Mesodermal cell (in vitro differentiated cells): ENCODE results near the gene GPRC5B.
A peak's percentile ranks its signal among the peaks of the same experiment; 100 is the strongest.

Experiments
- H3K27ac ChIP-seq: 2 replicates; pipeline ENCODE4 v1.7.0; 2013; ENCODE audit warnings: mild to moderate bottlenecking, low read depth, low read length, moderate library complexity; ENCODE audit not compliant: severe bottlenecking
- H3K36me3 ChIP-seq: 2 replicates; pipeline ENCODE4 v1.7.1; 2013; ENCODE audit warnings: mild to moderate bottlenecking, low read length, moderate library complexity; ENCODE audit not compliant: control insufficient read depth, insufficient read depth
- H3K4me1 ChIP-seq: one replicate; pipeline ENCODE4 v1.7.1; 2013; ENCODE audit warnings: mild to moderate bottlenecking, low read length; ENCODE audit not compliant: insufficient read depth, control insufficient read depth, poor library complexity, severe bottlenecking
- H3K4me3 ChIP-seq: 2 replicates; pipeline ENCODE4 v1.7.0; 2013; ENCODE audit warnings: low read length, control low read depth, mild to moderate bottlenecking; ENCODE audit not compliant: insufficient read depth, poor library complexity, severe bottlenecking; ENCODE audit errors: extremely low read depth
- H3K9me3 ChIP-seq: 2 replicates; pipeline ENCODE4 v1.7.1; 2013; ENCODE audit warnings: mild to moderate bottlenecking, low read length, moderate library complexity; ENCODE audit not compliant: control insufficient read depth
- WGBS, 2 experiments: methylation state at CpG; one replicate each; pipeline ENCODE4 v1.1.5; 2013; ENCODE audit warnings: missing lambda C conversion rate in 2 of 2; ENCODE audit not compliant: insufficient coverage in 2 of 2; 5-methylcytosine and 5-hydroxymethylcytosine counted together

The GPRC5B gene

GRCh38 chr16:19882186-19882585, 2.5 kb downstream of the GPRC5B start:
- Histone ChIP-seq H3K4me1 (peaks cover 3% of the 10 kb centered on the region), H3K9me3 (no peaks in the 10 kb centered on the region), H3K4me3 (peak overlapping the region; percentile 59), H3K36me3 (no peaks in the 10 kb centered on the region), H3K27ac (no peak overlapping the region)
- 17 to 21% methylated on average over 4 to 8 of the region's 9 CpGs for WGBS, 2 experiments

GRCh38 chr16:19881783-19882182, 2.9 kb downstream of the GPRC5B start:
- WGBS, 2 experiments = 48 to 57% methylated on average over 5 of the region's 6 CpGs
- no peaks in the 10 kb centered on the region for H3K9me3 ChIP-seq
- no peak overlapping the region for H3K27ac ChIP-seq
- H3K4me1 ChIP-seq = peaks cover 3% of the 10 kb centered on the region
- no peaks in the 10 kb centered on the region for H3K36me3 ChIP-seq
- H3K4me3 ChIP-seq = no peak overlapping the region

GRCh38 chr16:19881028-19881427, 3.6 kb downstream of the GPRC5B start:
- H3K4me1 ChIP-seq = peaks cover 3% of the 10 kb centered on the region
- H3K4me3 ChIP-seq = no peak overlapping the region
- H3K36me3 ChIP-seq = no peaks in the 10 kb centered on the region
- no peaks in the 10 kb centered on the region for H3K9me3 ChIP-seq
- 92% methylated on average over 4 of the region's 7 CpGs; no CpG with 5 or more reads in 1 of the 2 experiments for WGBS, 2 experiments
- no peak overlapping the region for H3K27ac ChIP-seq

GRCh38 chr16:19879241-19879792, 5.3 kb downstream of the GPRC5B start:
- H3K4me3 ChIP-seq = no peak overlapping the region
- H3K27ac ChIP-seq = no peak overlapping the region
- WGBS, 2 experiments = 75 to 83% methylated on average over 8 to 11 of the region's 13 CpGs
- H3K9me3 ChIP-seq = no peaks in the 10 kb centered on the region
- H3K36me3 ChIP-seq = no peaks in the 10 kb centered on the region
- H3K4me1 ChIP-seq = peaks cover 3% of the 10 kb centered on the region

GRCh38 chr16:19878757-19879156, 5.9 kb downstream of the GPRC5B start:
- Histone ChIP-seq H3K9me3 (no peaks in the 10 kb centered on the region), H3K27ac (no peak overlapping the region), H3K36me3 (no peaks in the 10 kb centered on the region), H3K4me3 (no peak overlapping the region), H3K4me1 (peaks cover 3% of the 10 kb centered on the region)
- WGBS, 2 experiments = 91 to 92% methylated on average over 10 of the region's 11 CpGs

GRCh38 chr16:19876501-19877059, 8.1 kb downstream of the GPRC5B start:
- WGBS, 2 experiments = 86 to 93% methylated on average over 9 to 10 of the region's 10 CpGs
- Histone ChIP-seq H3K36me3 (peaks cover 2% of the 10 kb centered on the region), H3K4me1 (no peaks in the 10 kb centered on the region), H3K9me3 (no peaks in the 10 kb centered on the region), H3K4me3 (no peak overlapping the region), H3K27ac (no peak overlapping the region)

- H3K27ac ChIP-seq = no peak overlapping the region
- H3K4me3 ChIP-seq = no peak overlapping the region
- WGBS, 2 experiments = 93% methylated on average over 3 of the region's 6 CpGs; no CpG with 5 or more reads in 1 of the 2 experiments
- no peaks in the 10 kb centered on the region for H3K4me1 ChIP-seq
- no peaks in the 10 kb centered on the region for H3K9me3 ChIP-seq
- peaks cover 5% of the 10 kb centered on the region for H3K36me3 ChIP-seq
These were observed 8.7 kb downstream of the GPRC5B start for GRCh38 chr16:19875900-19876299.

- H3K9me3 ChIP-seq = no peaks in the 10 kb centered on the region
- no peak overlapping the region for H3K27ac ChIP-seq
- H3K36me3 ChIP-seq = peaks cover 10% of the 10 kb centered on the region
- H3K4me1 ChIP-seq = no peaks in the 10 kb centered on the region
- no peak overlapping the region for H3K4me3 ChIP-seq
- WGBS, 2 experiments = 85% methylated on average over 10 to 17 of the region's 18 CpGs
These were observed 9.6 kb downstream of the GPRC5B start for GRCh38 chr16:19874851-19875546.

GRCh38 chr16:19874026-19874425, 10.6 kb downstream of the GPRC5B start:
- no peak overlapping the region for H3K4me3 ChIP-seq
- 92 to 95% methylated on average over 8 of the region's 8 CpGs for WGBS, 2 experiments
- H3K9me3 ChIP-seq = no peaks in the 10 kb centered on the region
- H3K27ac ChIP-seq = no peak overlapping the region
- peaks cover 10% of the 10 kb centered on the region for H3K36me3 ChIP-seq
- no peaks in the 10 kb centered on the region for H3K4me1 ChIP-seq

GRCh38 chr16:19872935-19873334, 11.7 kb downstream of the GPRC5B start:
- Histone ChIP-seq H3K27ac (no peak overlapping the region), H3K36me3 (peaks cover 10% of the 10 kb centered on the region), H3K4me1 (no peaks in the 10 kb centered on the region), H3K9me3 (no peaks in the 10 kb centered on the region), H3K4me3 (no peak overlapping the region)
- 89 to 92% methylated on average over 6 to 9 of the region's 12 CpGs for WGBS, 2 experiments
